HG02610 (cell line): ENCODE results near the gene MICU1.
"Not testable (repeated sequence)": the region's sequence is repeated elsewhere in the genome, so short reads cannot be mapped to it uniquely, and the experiment has no call there.

Experiments
- ATAC-seq: cut with Tn5 transposase; IDR thresholded peaks from one replicate; pipeline ENCODE4 v1.9.1; 2021; ENCODE audit warnings: mild to moderate bottlenecking, moderate library complexity; ENCODE audit not compliant: unreplicated experiment

MICU1 gene

GRCh38 chr10:72332423-72333111, 293.3 kb downstream of the MICU1 start:
- no peak for ATAC-seq

DNA sequence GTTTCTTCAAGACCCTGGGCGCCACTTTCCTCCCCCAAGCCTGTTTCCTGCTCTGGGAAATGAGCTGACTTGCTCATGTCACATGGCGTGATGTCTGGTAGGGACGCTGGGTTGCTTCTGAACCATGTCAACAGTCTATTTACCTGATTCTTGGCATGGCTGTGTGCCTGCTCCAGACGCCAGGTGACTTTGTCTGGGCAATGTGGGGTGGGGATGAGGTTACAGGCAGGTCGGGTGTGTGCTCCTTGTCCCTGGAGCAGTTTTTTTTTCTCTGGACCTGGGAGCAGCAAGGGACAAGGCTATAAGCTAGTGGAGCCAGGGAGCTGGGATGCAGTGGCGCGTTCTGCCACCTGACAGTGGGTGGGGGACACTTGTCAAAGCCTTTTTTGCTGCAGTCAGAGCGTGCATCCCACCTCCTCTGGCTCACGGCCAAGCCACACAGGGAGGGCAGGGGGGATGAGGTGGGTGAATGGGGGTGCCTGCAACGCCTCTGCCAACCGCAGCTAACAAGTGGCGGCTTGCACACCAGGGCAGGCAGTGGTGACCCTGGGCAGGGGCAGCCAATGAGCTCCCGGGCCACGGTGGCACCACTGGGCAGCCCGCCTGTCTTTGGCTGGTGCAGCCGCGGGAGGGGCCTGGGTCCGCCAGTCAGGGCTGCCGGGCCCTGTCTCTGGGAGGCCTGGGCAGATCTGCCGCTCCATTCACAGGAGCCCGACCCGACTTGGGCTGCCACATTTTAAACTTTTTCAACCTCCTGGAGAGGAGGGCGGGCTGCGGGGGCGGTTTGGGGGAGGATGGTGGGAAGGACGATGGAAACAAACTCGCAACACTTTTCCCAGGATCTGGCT, 294.1 kb downstream of the MICU1 start:
- peak; percentile 33 for ATAC-seq

- no peak for ATAC-seq
These were observed 295.8 kb downstream of the MICU1 start for GRCh38 chr10:72330069-72330426.

- ATAC-seq, result no peak
These were observed 296.4 kb downstream of the MICU1 start for GRCh38 chr10:72329290-72330068.

DNA sequence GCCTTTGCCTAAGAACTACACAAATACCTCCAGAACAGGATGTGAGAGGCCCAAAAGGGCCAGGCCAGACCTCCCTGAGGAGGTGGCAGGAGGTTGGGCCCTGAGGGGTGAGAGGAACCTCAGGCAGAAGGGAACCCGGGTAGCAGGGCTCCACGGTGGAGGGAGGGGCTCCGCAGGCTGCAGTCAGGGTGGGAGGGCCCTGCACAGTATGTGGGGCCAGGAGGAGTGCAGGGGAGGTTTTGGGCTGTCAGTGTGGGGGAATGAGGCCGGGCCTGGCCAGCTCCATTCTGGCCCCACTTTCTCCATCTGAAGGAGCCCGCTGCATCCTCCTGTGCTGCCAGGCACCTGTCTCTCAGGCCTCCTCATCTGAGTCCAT, 297.1 kb downstream of the MICU1 start:
- ATAC-seq, result no peak

- ATAC-seq, result no peak
These were observed 297.6 kb downstream of the MICU1 start for GRCh38 chr10:72328045-72328828.

DNA sequence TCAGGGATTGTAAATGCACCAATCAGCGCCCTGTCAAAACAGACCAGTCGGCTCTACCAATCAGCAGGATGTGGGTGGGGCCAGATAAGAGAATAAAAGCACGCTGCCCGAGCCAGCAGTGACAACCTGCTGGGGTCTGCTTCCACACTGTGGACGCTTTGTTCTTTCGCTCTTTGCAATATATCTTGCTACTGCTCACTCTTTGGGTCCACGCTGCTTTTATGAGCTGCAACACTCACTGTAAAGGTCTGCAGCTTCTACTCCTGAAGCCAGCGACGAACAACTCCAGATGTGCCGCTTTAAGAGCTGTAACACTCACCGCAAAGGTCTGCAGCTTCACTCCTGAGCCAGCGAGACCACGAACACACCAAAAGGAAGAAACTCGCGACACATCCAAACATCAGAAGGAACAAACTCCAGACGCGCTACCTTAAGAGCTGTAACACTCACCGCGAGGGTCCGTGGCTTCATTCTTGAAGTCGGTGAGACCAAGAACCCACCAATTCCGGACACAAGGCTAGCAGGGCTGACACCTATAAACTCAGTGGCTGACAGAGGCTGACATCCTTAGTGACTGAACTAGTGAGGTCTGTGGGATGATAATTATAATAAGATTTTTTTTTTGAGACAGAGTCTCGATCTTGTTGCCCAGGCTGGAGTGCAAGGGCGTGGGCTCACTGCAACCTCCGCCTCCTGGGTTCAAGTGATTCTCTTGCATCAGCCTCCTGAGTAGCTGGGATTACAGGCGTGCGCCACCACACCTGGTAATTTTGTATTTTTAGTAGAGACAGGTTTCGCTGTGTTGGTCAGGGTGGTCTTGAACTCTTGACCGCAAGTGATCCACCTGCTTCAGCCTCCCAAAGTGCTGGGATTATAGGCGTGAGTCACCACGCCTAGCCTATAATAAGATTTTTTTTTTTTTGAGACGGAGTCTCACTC, 298.9 kb downstream of the MICU1 start:
- ATAC-seq, result not testable (repeated sequence)

GRCh38 chr10:72325243-72326175, 300.4 kb downstream of the MICU1 start:
- not testable (repeated sequence) for ATAC-seq

DNA sequence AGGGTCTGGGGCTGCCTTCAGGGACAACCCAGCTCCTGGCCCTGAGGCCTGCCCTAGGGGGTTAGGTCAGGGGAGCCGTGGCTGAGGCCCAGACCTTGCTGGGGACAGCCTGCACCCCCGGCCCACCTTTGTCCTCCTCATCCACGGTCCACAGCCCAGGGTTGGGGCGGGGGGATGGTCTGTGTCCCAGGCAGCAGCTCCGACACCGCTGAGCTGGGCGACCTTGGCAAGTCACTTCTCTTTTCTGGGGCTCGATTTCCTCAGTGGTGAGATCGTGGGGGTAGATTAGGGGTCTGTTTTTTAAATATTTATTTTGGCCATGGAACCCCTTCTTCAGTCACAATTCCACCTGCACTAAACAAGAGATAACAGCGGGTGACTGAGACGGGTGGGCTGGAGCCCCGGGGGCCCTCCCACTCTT, 302.1 kb downstream of the MICU1 start:
- ATAC-seq, result no peak

GRCh38 chr10:72323108-72323749, 302.6 kb downstream of the MICU1 start:
- ATAC-seq, result no peak

DNA sequence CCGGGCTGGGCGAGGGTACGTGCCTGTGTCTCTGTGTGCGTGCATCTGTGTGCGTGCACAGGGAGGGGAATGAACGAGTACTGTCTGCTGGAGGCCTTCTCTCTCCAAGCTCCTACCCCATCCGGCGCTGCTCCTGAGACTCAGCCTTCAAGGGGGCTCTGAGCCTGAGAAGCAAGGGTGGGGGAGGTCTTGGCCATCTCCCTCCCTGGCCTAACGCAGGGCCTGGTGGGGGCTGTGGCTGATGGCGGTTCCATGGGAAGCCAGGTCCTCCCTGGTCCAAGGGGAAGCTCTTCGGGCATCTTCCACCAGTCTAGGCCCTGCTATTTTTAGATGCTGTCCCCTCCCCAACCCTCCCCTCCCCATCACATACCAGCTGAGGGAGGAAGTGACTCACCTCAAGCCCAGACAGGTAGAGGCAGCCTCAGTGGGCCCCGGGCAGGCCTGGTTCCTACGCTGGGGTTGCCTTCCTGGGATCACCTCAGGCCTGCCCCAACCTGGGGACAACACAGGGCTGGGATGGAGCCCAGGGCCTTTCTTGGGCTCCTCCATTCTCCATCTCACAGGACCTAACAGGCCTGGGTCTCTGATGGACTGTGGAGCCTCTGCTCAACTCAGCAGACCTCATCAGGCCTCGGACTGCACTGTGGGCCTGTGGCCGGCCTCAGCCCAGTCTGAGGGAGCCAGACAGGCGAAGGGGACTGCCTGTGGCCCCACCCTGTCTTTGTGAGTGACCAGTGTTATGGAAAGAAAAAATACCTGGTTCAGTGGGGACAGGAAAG, 303.4 kb downstream of the MICU1 start:
- no peak for ATAC-seq

DNA sequence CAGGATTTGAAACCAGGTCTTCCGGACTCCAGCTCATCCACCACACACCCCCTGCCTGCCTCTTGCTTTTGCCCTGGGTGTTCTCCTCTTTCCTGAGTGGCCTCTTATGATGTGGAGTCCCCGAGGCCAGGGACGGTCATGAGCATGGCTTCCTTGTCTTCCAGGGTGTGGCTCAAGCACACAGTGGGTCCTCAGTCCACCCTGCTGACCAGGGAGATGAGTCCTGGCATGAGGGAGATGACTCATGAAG, 303.9 kb downstream of the MICU1 start:
- no peak for ATAC-seq

GRCh38 chr10:72321248-72322029, 304.4 kb downstream of the MICU1 start:
- no peak for ATAC-seq

- ATAC-seq, result peak; percentile 75
These were observed 305.1 kb downstream of the MICU1 start for GRCh38 chr10:72320676-72321247.

DNA sequence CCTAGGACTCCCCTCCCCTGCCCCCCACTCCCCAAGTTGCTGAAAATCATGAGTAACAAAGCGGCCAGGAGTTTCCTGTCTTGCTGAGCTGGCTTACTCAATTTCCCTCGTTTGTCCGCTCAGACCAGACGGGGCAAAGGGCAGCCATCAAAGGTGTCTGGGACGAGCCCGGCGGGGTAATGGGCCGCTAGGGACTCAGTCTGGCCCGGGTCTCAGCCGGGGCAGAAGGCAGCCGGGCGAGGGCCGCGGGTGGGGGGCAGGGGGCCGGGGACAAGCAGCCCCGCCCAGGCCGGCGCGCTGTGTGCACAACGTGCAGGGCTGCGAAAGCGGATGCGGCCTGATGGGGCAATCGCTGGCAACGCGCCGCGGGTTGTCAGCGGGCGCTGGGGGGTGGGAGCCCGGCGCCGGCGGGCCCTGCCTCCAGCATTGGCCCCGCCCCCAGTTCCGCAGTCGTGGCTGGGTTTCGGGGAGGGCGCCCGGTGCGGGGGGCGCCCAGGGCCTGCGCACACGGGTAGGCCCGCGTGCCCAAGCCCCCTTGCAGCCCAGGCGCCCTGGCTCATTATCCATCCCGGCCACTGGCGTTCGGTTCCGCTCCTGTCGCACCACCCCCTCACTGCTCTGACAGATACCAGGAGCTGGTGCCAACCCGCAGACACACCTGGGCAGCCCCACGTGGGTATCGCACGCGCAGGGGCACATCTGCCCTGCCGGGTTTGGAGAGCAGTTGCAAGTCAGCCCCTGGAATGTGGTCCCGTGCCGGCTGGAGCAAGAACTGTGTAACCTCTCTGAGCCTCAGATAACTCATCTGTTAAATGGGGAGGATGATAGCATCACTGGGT, 306.2 kb downstream of the MICU1 start:
- peak; percentile 45 for ATAC-seq
